NCI-H1930 (cell line): ENCODE data around the gene RNF31.
"Not testable (repeated sequence)": the region's sequence is repeated elsewhere in the genome, so short reads cannot be mapped to it uniquely, and the experiment has no call there.

Experiments used
- DNase-seq, 2 experiments: peaks; one replicate each; lab custom pipeline; 2025; lab: John Stamatoyannopoulos, UW

The RNF31 gene

GRCh38 chr14:24146978-24147760 lies at the start of gene RNF31:
TSS of gene RNF31 (plus strand) at chr14:24147498. CDS start at chr14:24147699, 201 bp downstream.
- DNase-seq = peak; percentile 94 to 95

GRCh38 chr14:24098229-24098926 lies 48.9 kb upstream of the RNF31 start:
- DNase-seq = no peak

GRCh38 chr14:24098927-24099813 lies 48.1 kb upstream of the RNF31 start:
- no peak for DNase-seq

- no peak for DNase-seq
Observed at GRCh38 chr14:24100197-24100981, 46.9 kb upstream of the RNF31 start.

- no peak for DNase-seq
Observed at GRCh38 chr14:24100982-24101494, 46.3 kb upstream of the RNF31 start.

GRCh38 chr14:24102357-24103048 lies 44.8 kb upstream of the RNF31 start:
- DNase-seq = no peak

- DNase-seq = no peak
Observed at GRCh38 chr14:24103451-24103850, 43.8 kb upstream of the RNF31 start.

- DNase-seq = not testable (repeated sequence)
Observed at GRCh38 chr14:24105609-24106239, 41.6 kb upstream of the RNF31 start.

GRCh38 chr14:24106672-24107271 lies 40.5 kb upstream of the RNF31 start:
- no peak for DNase-seq

- DNase-seq = no peak
Observed at GRCh38 chr14:24108336-24108874, 38.9 kb upstream of the RNF31 start.

- no peak for DNase-seq
Observed at GRCh38 chr14:24110060-24110459, 37.2 kb upstream of the RNF31 start.

- DNase-seq = no peak
Observed at GRCh38 chr14:24110523-24110922, 36.8 kb upstream of the RNF31 start.

- DNase-seq = no peak
Observed at GRCh38 chr14:24113379-24113800, 33.9 kb upstream of the RNF31 start.

- DNase-seq = peak; percentile 67 to 68
Observed at GRCh38 chr14:24113801-24114531, 33.3 kb upstream of the RNF31 start.

- DNase-seq = peak; percentile 98
Observed at GRCh38 chr14:24114532-24115421, 32.5 kb upstream of the RNF31 start, which contains the start of the genes DCAF11 and NRL. TSS of gene DCAF11 (plus strand) at chr14:24114777. CDS start at chr14:24115595, 818 bp downstream. TSS of gene NRL (minus strand) at chr14:24114949. CDS start at chr14:24082848, 32,101 bp downstream.

- no peak for DNase-seq
Observed at GRCh38 chr14:24115422-24116127, 31.7 kb upstream of the RNF31 start.
